AG10803 (cell line): Measurements from ENCODE around the gene MYO7B.
"Not testable (repeated sequence)": the region's sequence is repeated elsewhere in the genome, so short reads cannot be mapped to it uniquely, and the experiment has no call there.

Experiments
- DNase-seq: peaks from one replicate; pipeline ENCODE4 v3.0.0; 2010; ENCODE audit warnings: low read depth
- H3K4me3 ChIP-seq: 2 replicates; pipeline ENCODE4 v1.5.1; 2011; ENCODE audit warnings: mild to moderate bottlenecking, low read length, control low read depth
- TF ChIP-seq, protein P1 (sequence below): conservative IDR thresholded peaks from 2 replicates; pipeline ENCODE4 v1.5.1; 2011; ENCODE audit warnings: mild to moderate bottlenecking, low read length, control low read depth, inconsistent platforms

MYO7B gene

GRCh38 chr2:127541809-127542208 is 6.3 kb downstream of the MYO7B start:
- H3K4me3 ChIP-seq, result no peak overlapping the region
- TF ChIP-seq, protein P1, sequence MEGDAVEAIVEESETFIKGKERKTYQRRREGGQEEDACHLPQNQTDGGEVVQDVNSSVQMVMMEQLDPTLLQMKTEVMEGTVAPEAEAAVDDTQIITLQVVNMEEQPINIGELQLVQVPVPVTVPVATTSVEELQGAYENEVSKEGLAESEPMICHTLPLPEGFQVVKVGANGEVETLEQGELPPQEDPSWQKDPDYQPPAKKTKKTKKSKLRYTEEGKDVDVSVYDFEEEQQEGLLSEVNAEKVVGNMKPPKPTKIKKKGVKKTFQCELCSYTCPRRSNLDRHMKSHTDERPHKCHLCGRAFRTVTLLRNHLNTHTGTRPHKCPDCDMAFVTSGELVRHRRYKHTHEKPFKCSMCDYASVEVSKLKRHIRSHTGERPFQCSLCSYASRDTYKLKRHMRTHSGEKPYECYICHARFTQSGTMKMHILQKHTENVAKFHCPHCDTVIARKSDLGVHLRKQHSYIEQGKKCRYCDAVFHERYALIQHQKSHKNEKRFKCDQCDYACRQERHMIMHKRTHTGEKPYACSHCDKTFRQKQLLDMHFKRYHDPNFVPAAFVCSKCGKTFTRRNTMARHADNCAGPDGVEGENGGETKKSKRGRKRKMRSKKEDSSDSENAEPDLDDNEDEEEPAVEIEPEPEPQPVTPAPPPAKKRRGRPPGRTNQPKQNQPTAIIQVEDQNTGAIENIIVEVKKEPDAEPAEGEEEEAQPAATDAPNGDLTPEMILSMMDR, result no peak
- peak; percentile 35 for DNase-seq

- DNase-seq, result no peak
- TF ChIP-seq, protein P1, result no peak
- H3K4me3 ChIP-seq, result no peak overlapping the region
Observed at GRCh38 chr2:127542231-127542630, 6.7 kb downstream of the MYO7B start.

- not testable (repeated sequence) for DNase-seq, H3K4me3 ChIP-seq
Observed at GRCh38 chr2:127543013-127543501, 7.6 kb downstream of the MYO7B start.

GRCh38 chr2:127545189-127545588 is 9.7 kb downstream of the MYO7B start:
- TF ChIP-seq, protein P1, result no peak
- no peak for DNase-seq
- H3K4me3 ChIP-seq, result no peak overlapping the region

DNA sequence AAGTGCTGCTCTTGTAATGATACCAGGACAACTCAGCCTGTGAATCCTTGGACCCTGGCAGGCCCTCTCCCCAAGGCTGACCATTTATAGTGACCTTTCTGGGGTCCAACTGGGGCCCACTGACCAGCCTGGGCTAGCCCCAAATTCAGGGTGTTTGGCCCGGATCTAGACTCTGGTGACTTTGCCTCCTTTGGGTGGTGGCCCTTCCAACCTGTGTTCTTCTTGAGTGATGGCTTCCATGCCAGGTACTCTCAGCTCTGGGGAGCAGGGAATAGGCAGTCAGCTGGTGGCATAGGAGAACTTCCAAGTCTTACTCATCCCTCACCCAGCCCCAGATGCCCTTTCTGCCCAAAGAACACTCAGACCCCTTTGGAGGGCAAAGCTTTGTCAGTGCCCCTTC is 10.3 kb downstream of the MYO7B start:
- TF ChIP-seq, protein P1, result no peak
- no peak for DNase-seq

GRCh38 chr2:127546797-127547196 is 11.3 kb downstream of the MYO7B start:
- no peak overlapping the region for H3K4me3 ChIP-seq
- TF ChIP-seq, protein P1, result no peak
- no peak for DNase-seq

More for the DNA sequence above, 10.3 kb downstream of the MYO7B start:
- H3K4me3 ChIP-seq, result no peak overlapping the region

GRCh38 chr2:127551221-127551930 is 15.9 kb downstream of the MYO7B start:
- TF ChIP-seq, protein P1, result no peak
- H3K4me3 ChIP-seq, result no peak overlapping the region
- no peak for DNase-seq

- H3K4me3 ChIP-seq, result no peak overlapping the region
- DNase-seq, result no peak
- TF ChIP-seq, protein P1, result no peak
Observed at GRCh38 chr2:127552336-127552735, 16.9 kb downstream of the MYO7B start.
